ENCODE measurements around the gene ECI1.
"Not testable (repeated sequence)": the region's sequence is repeated elsewhere in the genome, so short reads cannot be mapped to it uniquely, and the experiment has no call there.

Gene ECI1

DNA sequence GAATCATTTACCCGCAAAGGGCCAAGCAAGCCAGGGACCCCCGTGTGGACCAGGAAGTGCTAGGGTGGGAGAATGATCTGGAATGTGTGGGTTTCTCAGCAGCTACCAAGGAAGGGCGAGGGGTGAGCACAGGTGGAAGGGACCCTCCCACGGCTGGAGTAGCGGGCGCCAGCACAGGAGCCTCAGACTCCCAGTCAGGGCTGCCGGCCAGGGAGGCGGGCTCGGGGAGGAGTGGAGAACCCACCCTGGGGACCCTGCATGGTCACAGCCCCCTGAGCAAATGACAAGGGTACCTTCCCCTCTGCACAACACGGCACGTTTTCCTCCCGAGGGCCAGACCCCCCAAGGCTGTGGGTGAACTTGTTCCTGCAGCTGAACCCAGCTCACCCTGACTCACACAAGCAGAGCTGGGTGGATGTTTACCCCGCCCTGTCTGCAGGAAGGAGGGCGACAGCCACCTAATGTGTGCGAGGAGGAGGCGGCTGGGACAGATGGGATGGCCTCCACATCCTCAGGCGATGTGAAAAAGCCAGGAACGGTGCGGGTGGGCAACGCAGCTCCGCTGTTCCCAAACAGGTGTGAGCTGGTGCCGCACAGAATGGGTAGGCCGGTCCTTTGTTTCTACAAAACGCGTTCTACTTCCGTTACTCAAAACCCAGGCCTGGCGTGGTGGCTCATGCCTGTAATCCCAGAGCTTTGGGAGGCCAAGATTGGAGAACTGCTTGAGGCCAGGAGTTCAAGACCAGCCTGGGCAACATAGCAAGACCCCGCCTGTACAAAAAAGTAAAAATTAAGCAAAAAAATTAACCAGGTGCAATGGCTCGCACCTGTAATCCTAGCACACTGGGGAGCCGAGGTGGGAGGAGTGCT lies 6.2 kb downstream of the ECI1 start:
- H3K27ac ChIP-seq = no peak overlapping the region
- TF ChIP-seq ZFX (IDR thresholded peaks at IDR 0.05) = no peak
- TF ChIP-seq, protein P1, sequence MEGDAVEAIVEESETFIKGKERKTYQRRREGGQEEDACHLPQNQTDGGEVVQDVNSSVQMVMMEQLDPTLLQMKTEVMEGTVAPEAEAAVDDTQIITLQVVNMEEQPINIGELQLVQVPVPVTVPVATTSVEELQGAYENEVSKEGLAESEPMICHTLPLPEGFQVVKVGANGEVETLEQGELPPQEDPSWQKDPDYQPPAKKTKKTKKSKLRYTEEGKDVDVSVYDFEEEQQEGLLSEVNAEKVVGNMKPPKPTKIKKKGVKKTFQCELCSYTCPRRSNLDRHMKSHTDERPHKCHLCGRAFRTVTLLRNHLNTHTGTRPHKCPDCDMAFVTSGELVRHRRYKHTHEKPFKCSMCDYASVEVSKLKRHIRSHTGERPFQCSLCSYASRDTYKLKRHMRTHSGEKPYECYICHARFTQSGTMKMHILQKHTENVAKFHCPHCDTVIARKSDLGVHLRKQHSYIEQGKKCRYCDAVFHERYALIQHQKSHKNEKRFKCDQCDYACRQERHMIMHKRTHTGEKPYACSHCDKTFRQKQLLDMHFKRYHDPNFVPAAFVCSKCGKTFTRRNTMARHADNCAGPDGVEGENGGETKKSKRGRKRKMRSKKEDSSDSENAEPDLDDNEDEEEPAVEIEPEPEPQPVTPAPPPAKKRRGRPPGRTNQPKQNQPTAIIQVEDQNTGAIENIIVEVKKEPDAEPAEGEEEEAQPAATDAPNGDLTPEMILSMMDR (conservative IDR thresholded peaks at IDR 0.05) = no peak

DNA sequence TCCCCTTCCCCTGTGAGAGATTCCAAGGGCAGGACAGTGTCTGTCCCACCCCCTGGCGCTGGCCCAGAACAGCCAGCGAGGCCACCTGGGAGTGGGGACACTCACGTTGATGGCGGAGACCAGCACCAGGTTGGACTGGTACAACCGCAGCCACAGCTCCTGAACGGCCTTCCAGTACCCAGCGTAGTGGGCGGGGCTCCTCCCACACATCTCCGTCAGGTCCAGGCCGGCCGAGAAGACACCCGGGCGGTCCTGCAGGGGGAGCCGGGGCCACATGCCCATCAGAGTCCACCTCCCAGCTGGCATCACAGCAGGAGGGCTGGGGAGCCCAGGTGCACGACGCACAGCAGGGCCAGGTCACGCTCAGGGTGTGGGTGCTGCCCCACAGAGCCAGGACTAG lies 7.1 kb downstream of the ECI1 start:
- TF ChIP-seq ZFX (IDR thresholded peaks at IDR 0.05) = no peak
- TF ChIP-seq, protein P1 (conservative IDR thresholded peaks at IDR 0.05) = no peak
- H3K27ac ChIP-seq = no peak overlapping the region

DNA sequence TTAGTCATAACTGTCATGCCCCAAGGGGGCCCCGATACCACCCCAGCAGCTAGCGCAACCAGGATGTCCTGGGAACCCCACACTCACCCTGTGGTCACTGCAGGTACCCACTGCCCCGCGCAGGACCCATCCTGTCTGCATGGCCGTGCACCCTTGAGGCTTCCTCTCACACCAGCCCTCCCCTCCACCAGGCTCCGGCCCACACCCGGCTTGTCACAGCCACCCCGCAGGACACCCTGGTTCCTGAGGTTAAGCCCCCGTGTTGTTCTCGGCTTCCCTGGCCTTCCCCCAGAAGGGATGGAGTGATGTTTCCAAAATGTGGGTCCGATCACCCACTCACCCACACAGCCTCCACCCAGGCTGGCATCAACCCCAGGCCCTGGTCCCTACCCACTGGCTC lies 7.6 kb downstream of the ECI1 start:
- TF ChIP-seq ZFX (IDR thresholded peaks at IDR 0.05) = no peak
- TF ChIP-seq, protein P1 (conservative IDR thresholded peaks at IDR 0.05) = no peak
- no peak overlapping the region for H3K27ac ChIP-seq

DNA sequence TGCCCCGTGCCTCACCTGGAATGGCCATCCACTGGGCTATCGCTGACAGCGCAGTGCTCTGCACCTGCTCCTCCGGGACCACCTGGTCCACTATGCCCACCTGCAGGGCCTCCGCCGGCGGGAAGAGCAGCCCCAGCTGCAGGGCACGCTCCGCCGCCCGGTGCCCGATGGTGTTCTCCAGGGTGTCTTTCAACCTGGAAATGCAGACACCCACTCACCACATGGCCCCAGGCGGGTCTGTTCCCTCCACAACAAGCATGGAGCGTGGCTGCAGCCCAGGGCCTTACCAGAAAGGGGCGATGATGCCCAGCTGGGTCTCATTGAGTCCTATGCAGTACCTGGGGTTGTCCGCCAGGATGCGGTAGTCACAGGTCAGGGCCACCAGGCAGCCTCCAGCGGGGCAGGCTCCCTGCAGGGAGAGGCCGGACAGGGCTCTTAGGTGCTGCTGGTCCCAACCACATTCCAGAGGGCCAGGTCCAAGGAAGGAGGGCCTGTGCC lies 8.3 kb downstream of the ECI1 start:
- TF ChIP-seq, protein P1 (conservative IDR thresholded peaks at IDR 0.05) = no peak
- TF ChIP-seq ZFX (IDR thresholded peaks at IDR 0.05) = no peak
- H3K27ac ChIP-seq = no peak overlapping the region

DNA sequence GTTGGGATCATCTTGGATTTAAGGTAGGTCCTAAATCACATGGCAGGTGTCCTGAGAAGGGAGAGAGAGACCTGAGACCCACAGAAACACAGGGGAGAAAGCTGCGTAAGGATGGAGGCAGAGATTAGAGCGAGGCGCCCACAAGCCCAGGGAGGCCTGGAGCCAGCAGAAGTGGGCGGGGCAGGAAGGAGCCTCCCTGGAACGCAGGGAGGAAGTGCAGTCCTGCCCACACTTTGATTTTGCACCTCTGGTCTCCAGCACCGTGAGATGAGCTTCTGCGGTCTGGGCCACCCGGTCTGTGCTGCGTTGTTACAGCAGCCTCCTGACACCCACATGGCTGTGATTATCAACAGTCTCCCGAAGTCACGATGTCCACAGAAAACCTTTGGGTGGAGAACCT lies 8.8 kb downstream of the ECI1 start:
- H3K27ac ChIP-seq = no peak overlapping the region
- TF ChIP-seq ZFX (IDR thresholded peaks at IDR 0.05) = no peak
- TF ChIP-seq, protein P1 (conservative IDR thresholded peaks at IDR 0.05) = no peak

DNA sequence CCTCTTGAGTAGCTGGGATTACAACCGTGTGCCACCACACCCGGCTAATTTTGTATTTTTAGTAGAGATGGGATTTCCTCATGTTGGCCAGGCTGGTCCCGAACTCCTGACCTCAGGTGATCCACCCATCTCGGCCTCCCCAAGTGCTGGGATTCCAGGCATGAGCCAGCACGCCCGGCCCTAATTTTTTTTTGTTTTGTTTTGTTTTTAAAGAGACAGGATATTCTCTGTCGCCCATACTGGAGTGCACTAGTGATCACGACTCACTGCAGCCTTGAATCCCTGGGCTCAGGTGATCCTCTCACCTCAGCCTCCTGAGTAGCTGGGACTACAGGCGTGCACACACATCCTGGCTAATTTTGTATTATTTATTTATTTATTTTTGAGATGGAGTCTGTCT lies 11.1 kb downstream of the ECI1 start:
- not testable (repeated sequence) for H3K27ac ChIP-seq

DNA sequence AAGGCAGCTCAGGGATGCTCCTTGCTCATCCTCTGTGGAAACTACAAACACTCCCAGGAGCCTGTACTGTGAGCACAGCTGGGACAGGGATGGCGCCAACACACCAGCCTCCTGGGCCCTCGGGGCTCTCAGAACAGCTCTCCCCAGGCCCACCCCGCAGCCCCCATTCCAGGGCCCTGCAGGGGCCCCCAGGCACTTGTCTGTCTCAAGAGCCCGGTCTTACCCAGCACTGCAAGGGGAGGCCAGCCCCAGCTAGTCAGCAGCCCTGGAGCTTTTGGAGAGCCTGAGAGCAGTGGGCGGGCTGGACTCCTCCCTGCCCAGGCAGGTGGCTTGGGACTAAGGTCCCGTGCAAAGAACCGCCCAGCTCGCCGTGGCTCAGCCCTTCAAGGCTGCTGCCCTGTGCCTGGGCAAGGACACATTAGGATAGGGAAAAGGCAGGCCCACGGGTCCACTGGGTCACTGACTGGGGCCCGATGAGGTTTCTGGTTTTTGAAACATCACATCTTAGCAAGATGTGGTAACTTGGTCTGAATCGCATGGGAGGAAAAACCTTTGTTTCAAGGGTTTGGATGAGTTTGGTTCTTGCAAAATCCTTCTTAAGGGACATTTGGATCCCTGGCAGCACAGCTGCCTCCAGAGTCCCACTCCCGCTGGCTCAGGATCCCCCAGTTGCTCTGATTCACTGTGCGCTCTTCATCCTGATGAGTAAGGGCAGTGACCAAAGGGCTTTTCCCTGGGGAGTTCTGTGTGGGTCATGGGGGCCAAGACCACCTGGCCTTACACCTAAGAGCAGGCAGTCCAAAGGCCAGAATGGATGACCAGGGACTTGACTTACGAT lies 12.3 kb downstream of the ECI1 start:
- TF ChIP-seq ZFX (IDR thresholded peaks at IDR 0.05) = no peak
- TF ChIP-seq, protein P1 (conservative IDR thresholded peaks at IDR 0.05) = no peak
- H3K27ac ChIP-seq = no peak overlapping the region
